Colonic mucosa (tissue), 4 donors: ENCODE measurements around the gene CLSTN3. TPM values are rescaled to one million over a fixed set of nuclear protein-coding genes. Genes with fewer than 3 reads are reported as not detected.
A peak's percentile ranks its signal among the peaks of the same experiment; 100 is the strongest.

ENCODE experiments used
- DNase-seq: peaks from one replicate; pipeline ENCODE4 v3.0.0-alpha.2; 2020
- H3K27ac ChIP-seq: fragments of 200-600 bp; one replicate; pipeline ENCODE4 v1.8.0; 2021
- H3K27me3 ChIP-seq: fragments of 200-600 bp; one replicate; pipeline ENCODE4 v1.8.0; 2021
- H3K36me3 ChIP-seq: fragments of 200-600 bp; one replicate; pipeline ENCODE4 v1.8.0; 2021
- H3K4me1 ChIP-seq: fragments of 200-600 bp; one replicate; pipeline ENCODE4 v1.8.0; 2021; ENCODE audit warnings: mild to moderate bottlenecking
- H3K4me3 ChIP-seq: fragments of 200-600 bp; one replicate; pipeline ENCODE4 v1.8.0; 2021
- H3K9ac ChIP-seq, 2 donors: one replicate each; pipeline ENCODE4 v1.7.0; 2013; ENCODE audit warnings: control low read depth in 2 of 2, low read depth in 2 of 2, low read length in 2 of 2
- H3K9me3 ChIP-seq: fragments of 200-600 bp; one replicate; pipeline ENCODE4 v1.8.0; 2021
- intact Hi-C: fragments of 100-400 bp; cut with DNase I; formaldehyde crosslinking; loops from one replicate; pipeline ENCODE4 v1.14.1; 2022
- total RNA-seq, 2 donors: library from RNA; stranded (reverse); fragmentation: NEBNext Ultra II Directional in 1 of 2; extraction: Animal tissue kit (Norgen Biotek cat#: 25700) in 1 of 2; gene quantifications; one replicate each; pipeline ENCODE4 v1.2.1, GENCODE V29; 2021
- TF ChIP-seq, protein P1 (sequence below): fragments of 200-600 bp; IDR thresholded peaks from one replicate; pipeline ENCODE4 v1.8.0; 2022; ENCODE audit warnings: antibody characterized with exemption, mild to moderate bottlenecking
- donor health status: healthy.
- donor health status: DM: no; HTN: no; CAD: no.
- donor health status: DM: no; HTN: no; CAD: no.

The CLSTN3 gene
- total RNA-seq, 2 donors from 2014 or later, result 13.6 to 17.0 TPM

DNA sequence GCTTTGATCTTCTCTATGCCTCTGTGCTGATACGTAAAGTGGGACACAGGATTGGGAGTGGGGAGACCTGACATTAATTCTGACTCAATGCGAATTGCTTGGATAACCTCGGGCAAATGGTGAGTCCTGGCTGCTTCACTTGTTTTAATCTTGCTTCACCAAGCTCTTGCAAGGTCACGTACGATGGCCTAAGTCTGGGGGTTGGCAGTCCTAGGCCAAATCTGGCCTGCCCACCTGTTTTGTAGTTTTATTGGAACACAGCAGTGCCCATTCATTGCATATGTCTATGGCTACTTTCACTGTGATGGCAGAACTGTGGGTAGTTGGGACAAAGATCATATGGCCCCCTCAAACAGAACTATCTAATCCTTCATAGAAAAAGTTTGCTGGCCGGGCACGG, 13.4 kb downstream of the CLSTN3 start:
- Histone ChIP-seq H3K27me3 (no peaks in the 10 kb centered on the region), H3K9me3 (no peaks in the 10 kb centered on the region), H3K9ac (no peak overlapping the region), H3K4me1 (no peaks in the 10 kb centered on the region), H3K27ac (no peak overlapping the region), H3K36me3 (no peaks in the 10 kb centered on the region), H3K4me3 (no peak overlapping the region)
- intact Hi-C loops, result loop anchor here (5.0 kb wide), 1 partner anchor 494 kb away; no protein-coding TSS in a partner anchor
- TF ChIP-seq, protein P1, sequence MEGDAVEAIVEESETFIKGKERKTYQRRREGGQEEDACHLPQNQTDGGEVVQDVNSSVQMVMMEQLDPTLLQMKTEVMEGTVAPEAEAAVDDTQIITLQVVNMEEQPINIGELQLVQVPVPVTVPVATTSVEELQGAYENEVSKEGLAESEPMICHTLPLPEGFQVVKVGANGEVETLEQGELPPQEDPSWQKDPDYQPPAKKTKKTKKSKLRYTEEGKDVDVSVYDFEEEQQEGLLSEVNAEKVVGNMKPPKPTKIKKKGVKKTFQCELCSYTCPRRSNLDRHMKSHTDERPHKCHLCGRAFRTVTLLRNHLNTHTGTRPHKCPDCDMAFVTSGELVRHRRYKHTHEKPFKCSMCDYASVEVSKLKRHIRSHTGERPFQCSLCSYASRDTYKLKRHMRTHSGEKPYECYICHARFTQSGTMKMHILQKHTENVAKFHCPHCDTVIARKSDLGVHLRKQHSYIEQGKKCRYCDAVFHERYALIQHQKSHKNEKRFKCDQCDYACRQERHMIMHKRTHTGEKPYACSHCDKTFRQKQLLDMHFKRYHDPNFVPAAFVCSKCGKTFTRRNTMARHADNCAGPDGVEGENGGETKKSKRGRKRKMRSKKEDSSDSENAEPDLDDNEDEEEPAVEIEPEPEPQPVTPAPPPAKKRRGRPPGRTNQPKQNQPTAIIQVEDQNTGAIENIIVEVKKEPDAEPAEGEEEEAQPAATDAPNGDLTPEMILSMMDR, result no peak
- no peak for DNase-seq

DNA sequence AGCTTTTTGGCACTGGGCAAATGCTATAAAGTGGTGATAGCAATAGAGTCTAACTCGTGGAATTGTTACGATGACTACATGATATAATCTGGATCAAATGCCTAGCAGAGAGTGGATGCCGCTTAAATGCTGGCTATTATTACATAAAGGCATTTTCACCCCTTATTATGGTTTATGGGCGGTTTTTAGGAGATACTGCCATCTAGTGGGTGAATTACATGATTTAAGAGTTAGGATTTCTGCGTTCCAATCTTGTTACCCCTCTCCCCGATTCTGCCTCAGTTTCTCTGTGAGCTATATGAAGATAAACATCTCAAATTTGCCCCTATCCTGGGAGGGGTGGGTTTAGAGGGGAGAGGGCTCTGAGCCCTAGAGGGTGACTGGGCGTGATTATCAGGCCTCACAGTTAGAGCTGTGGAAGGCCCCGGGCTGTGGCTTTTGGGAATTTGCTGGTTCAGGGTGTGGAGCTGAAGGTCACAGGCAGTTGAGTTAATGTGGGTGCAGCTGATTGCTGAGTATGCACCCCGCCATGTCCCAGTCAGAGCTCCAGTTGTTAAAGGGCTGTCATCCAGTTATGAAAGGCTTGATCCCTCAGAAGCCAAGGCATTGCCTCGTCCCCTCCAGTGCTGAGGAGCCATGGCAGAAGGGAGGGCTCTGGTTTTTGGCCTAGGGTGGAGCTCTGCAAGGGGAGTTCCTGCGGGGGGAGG, 14.4 kb downstream of the CLSTN3 start:
- no peak for DNase-seq
- Histone ChIP-seq H3K9ac (no peak overlapping the region), H3K4me3 (no peak overlapping the region), H3K36me3 (no peaks in the 10 kb centered on the region), H3K27ac (no peak overlapping the region), H3K4me1 (no peaks in the 10 kb centered on the region), H3K27me3 (no peaks in the 10 kb centered on the region), H3K9me3 (no peaks in the 10 kb centered on the region)
- intact Hi-C loops, result loop anchor here (5.0 kb wide), 1 partner anchor 493 kb away; no protein-coding TSS in a partner anchor
- TF ChIP-seq, protein P1, result peak; percentile 53

DNA sequence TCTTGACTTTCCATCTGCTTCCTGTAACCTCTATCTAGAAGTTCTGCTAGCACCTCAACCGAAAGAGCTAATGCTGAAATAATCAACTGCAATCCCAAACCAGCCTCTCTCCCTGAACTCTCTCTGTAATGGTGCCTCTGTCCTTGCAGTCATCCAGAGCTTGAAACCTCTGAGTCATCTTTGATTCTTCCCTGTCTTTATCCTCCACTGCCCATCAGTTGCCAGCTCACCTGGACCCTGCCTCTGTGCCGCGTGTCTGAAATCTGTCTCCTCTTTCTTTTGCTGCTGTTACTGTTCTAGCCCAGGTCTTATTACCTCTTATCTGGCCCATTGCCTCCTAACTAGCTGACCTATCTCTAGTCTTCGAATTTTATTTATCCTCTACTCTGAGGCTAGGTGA, 15.5 kb downstream of the CLSTN3 start:
- intact Hi-C loops, result no loop called here
- H3K27ac ChIP-seq, result no peak overlapping the region
- no peaks in the 10 kb centered on the region for H3K4me1 ChIP-seq
- H3K4me3 ChIP-seq, result no peak overlapping the region
- no peaks in the 10 kb centered on the region for H3K27me3 ChIP-seq
- DNase-seq, result no peak
- H3K9me3 ChIP-seq, result no peaks in the 10 kb centered on the region
- no peaks in the 10 kb centered on the region for H3K36me3 ChIP-seq
- TF ChIP-seq, protein P1, result no peak
- no peak overlapping the region for H3K9ac ChIP-seq

DNA sequence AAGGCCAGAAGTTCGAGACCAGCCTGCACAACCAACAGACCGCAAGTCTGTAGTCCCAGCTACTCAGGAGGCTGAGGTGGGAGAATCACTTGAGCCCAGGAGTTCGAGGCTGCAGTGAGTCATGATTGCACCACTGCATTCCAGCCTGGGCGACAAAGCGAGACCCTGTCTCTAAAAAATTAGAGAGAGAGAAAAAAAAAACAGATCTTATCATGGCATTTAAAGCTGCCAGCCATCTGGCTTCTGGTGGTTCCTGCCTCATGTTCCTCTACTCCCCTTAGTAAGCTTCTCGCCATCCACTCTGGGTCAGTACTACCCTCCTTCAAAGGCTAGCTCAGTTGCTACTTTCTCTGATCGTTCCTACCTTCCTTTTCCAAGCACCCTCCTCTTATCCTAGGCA, 16.1 kb downstream of the CLSTN3 start:
- no peaks in the 10 kb centered on the region for H3K36me3 ChIP-seq

DNA sequence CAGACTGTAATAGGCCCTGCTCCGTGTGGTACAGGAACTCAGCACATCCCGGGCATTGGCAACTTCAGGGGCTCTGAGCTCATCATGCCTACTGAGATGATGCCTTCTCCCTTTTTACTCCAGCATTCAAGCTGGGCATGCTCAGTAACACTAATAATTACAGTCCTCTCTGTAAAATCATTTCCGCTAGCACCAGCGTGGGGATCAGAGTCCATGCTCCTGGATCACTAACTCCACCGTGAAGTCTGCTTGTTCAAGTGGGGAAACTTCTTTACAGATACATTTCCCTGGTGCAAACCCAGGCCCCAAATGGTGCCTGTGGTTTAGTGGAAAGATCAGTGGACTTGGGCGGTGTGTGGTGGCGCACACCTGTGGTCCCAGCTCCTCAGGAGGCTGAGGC, 16.7 kb downstream of the CLSTN3 start:
- intact Hi-C loops, result no loop called here
- Histone ChIP-seq H3K27me3 (no peaks in the 10 kb centered on the region), H3K9ac (no peak overlapping the region), H3K4me1 (no peaks in the 10 kb centered on the region), H3K9me3 (no peaks in the 10 kb centered on the region), H3K36me3 (no peaks in the 10 kb centered on the region), H3K4me3 (no peak overlapping the region), H3K27ac (no peak overlapping the region)
- DNase-seq, result no peak
- TF ChIP-seq, protein P1, result no peak

More for the DNA sequence above, 16.1 kb downstream of the CLSTN3 start:
- no peak for DNase-seq
- H3K9me3 ChIP-seq, result no peaks in the 10 kb centered on the region
- intact Hi-C loops, result no loop called here
- TF ChIP-seq, protein P1, result no peak
- H3K27me3 ChIP-seq, result no peaks in the 10 kb centered on the region
- H3K4me1 ChIP-seq, result no peaks in the 10 kb centered on the region
- H3K9ac ChIP-seq, result no peak overlapping the region
- H3K4me3 ChIP-seq, result no peak overlapping the region
- no peak overlapping the region for H3K27ac ChIP-seq
